Measurements from ENCODE around the gene TRPM4. TPM values are rescaled to one million over a fixed set of nuclear protein-coding genes. Genes with fewer than 3 reads are reported as not detected.
"Not testable (repeated sequence)": the region's sequence is repeated elsewhere in the genome, so short reads cannot be mapped to it uniquely, and the experiment has no call there.

The TRPM4 gene
- total RNA-seq, 1 experiment from 2014 or later = not detected

GRCh38 chr19:49146408-49146770, 11.2 kb upstream of the TRPM4 start:
- Histone ChIP-seq H3K4me3 (ENCODE audit: low read length) (peak overlapping the region; percentile 62; the same call in 1 of the 2 replicates), H3K9ac (ENCODE audit: low read length) (peak overlapping the region; percentile 50), H2AFZ (ENCODE audit: low read length) (peak overlapping the region; percentile 84; the same call in 1 of the 2 replicates), H3K4me1 (ENCODE audit: low read length) (peaks cover 30% of the 10 kb centered on the region), H3K4me2 (ENCODE audit: low read depth, low read length, poor library complexity, severe bottlenecking) (peak overlapping the region; percentile 61)
- H3K27me3 ChIP-seq (ENCODE audit: low read length); H3K27ac ChIP-seq (ENCODE audit: low read length); DNase-seq; H3K9me2 ChIP-seq (replicated peaks; ENCODE audit: insufficient read depth, low read length); H3K9me3 ChIP-seq (ENCODE audit: low read length); H3K36me3 ChIP-seq (ENCODE audit: insufficient read depth, low read length); H3K79me2 ChIP-seq (ENCODE audit: low read length); H4K20me1 ChIP-seq (ENCODE audit: insufficient read depth, low read depth, low read length): not testable (repeated sequence)

- H3K4me3 ChIP-seq (ENCODE audit: low read length) = no peak overlapping the region
- no peaks in the 10 kb centered on the region for H3K79me2 ChIP-seq (ENCODE audit: low read length)
- peaks cover 24% of the 10 kb centered on the region for H3K4me1 ChIP-seq (ENCODE audit: low read length)
- H3K9me2 ChIP-seq (replicated peaks; ENCODE audit: insufficient read depth, low read length) = no peaks in the 10 kb centered on the region
- no peak overlapping the region for H3K4me2 ChIP-seq (ENCODE audit: low read depth, low read length, poor library complexity, severe bottlenecking)
- H3K27me3 ChIP-seq (ENCODE audit: low read length) = no peaks in the 10 kb centered on the region
- no peak for DNase-seq
- no peak overlapping the region for H2AFZ ChIP-seq (ENCODE audit: low read length)
- no peak overlapping the region for H3K9ac ChIP-seq (ENCODE audit: low read length)
- no peaks in the 10 kb centered on the region for H3K36me3 ChIP-seq (ENCODE audit: insufficient read depth, low read length)
- H4K20me1 ChIP-seq (ENCODE audit: insufficient read depth, low read depth, low read length) = no peaks in the 10 kb centered on the region
- H3K27ac ChIP-seq (ENCODE audit: low read length) = no peak overlapping the region
- no peaks in the 10 kb centered on the region for H3K9me3 ChIP-seq (ENCODE audit: low read length)
These were observed 9.4 kb upstream of the TRPM4 start for GRCh38 chr19:49148044-49148682.

DNA sequence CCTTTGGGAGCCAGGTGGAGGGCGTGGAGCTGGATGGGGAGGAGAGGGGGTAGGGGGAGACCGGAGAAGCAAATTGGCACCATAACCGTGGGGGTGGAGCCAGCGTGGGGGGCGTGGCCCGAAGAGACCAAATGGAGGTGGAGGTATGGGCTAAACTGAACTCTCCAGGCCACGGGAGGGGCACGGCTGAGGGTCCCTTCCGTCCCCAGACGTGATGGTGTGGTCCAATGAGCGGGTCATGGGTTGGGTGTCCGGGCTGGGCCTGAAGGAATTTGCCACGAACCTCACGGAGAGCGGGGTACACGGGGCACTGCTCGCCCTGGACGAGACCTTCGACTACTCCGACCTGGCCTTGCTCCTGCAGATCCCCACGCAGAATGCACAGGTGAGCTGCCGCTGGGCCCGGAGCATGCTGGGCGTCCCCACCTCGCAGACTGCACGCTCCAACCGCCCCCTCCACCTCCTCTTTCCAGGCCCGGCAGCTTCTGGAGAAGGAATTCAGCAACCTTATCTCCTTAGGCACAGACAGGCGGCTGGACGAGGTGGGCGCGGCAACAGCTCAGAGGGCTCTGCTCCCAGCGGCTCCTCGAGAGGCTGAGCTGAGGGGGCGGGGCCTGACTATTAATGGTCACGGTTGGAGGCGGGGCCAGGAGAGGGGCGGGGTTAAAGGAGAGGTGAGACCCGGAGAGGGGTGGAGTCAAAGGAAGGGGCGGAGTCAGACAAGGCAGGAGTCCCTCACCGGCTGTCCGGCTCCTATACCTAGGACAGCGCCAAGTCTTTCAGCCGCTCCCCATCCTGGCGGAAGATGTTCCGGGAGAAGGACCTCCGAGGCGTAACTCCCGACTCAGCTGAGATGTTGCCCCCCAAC, 8.6 kb upstream of the TRPM4 start:
- no peak overlapping the region for H3K4me3 ChIP-seq (ENCODE audit: low read length)
- no peak overlapping the region for H3K4me2 ChIP-seq (ENCODE audit: low read depth, low read length, poor library complexity, severe bottlenecking)
- H2AFZ ChIP-seq (ENCODE audit: low read length) = no peak overlapping the region
- no peaks in the 10 kb centered on the region for H3K36me3 ChIP-seq (ENCODE audit: insufficient read depth, low read length)
- no peak overlapping the region for H3K27ac ChIP-seq (ENCODE audit: low read length)
- no peaks in the 10 kb centered on the region for H3K9me2 ChIP-seq (replicated peaks; ENCODE audit: insufficient read depth, low read length)
- no peaks in the 10 kb centered on the region for H3K9me3 ChIP-seq (ENCODE audit: low read length)
- H3K27me3 ChIP-seq (ENCODE audit: low read length) = no peaks in the 10 kb centered on the region
- DNase-seq = peak; percentile 89
- no peak overlapping the region for H3K9ac ChIP-seq (ENCODE audit: low read length)
- H3K79me2 ChIP-seq (ENCODE audit: low read length) = no peaks in the 10 kb centered on the region
- no peaks in the 10 kb centered on the region for H4K20me1 ChIP-seq (ENCODE audit: insufficient read depth, low read depth, low read length)
- H3K4me1 ChIP-seq (ENCODE audit: low read length) = peaks cover 23% of the 10 kb centered on the region

GRCh38 chr19:49149652-49150105, 7.9 kb upstream of the TRPM4 start:
- no peak overlapping the region for H3K9ac ChIP-seq (ENCODE audit: low read length)
- H4K20me1 ChIP-seq (ENCODE audit: insufficient read depth, low read depth, low read length) = no peaks in the 10 kb centered on the region
- peak overlapping the region; percentile 25; the same call in 1 of the 2 replicates for H3K4me3 ChIP-seq (ENCODE audit: low read length)
- H3K4me1 ChIP-seq (ENCODE audit: low read length) = peaks cover 23% of the 10 kb centered on the region
- H3K27me3 ChIP-seq (ENCODE audit: low read length) = no peaks in the 10 kb centered on the region
- H3K36me3 ChIP-seq (ENCODE audit: insufficient read depth, low read length) = no peaks in the 10 kb centered on the region
- no peak overlapping the region for H3K27ac ChIP-seq (ENCODE audit: low read length)
- no peak overlapping the region for H2AFZ ChIP-seq (ENCODE audit: low read length)
- no peaks in the 10 kb centered on the region for H3K9me3 ChIP-seq (ENCODE audit: low read length)
- H3K9me2 ChIP-seq (replicated peaks; ENCODE audit: insufficient read depth, low read length) = no peaks in the 10 kb centered on the region
- peak overlapping the region; percentile 49 for H3K4me2 ChIP-seq (ENCODE audit: low read depth, low read length, poor library complexity, severe bottlenecking)
- no peak for DNase-seq
- no peaks in the 10 kb centered on the region for H3K79me2 ChIP-seq (ENCODE audit: low read length)

DNA sequence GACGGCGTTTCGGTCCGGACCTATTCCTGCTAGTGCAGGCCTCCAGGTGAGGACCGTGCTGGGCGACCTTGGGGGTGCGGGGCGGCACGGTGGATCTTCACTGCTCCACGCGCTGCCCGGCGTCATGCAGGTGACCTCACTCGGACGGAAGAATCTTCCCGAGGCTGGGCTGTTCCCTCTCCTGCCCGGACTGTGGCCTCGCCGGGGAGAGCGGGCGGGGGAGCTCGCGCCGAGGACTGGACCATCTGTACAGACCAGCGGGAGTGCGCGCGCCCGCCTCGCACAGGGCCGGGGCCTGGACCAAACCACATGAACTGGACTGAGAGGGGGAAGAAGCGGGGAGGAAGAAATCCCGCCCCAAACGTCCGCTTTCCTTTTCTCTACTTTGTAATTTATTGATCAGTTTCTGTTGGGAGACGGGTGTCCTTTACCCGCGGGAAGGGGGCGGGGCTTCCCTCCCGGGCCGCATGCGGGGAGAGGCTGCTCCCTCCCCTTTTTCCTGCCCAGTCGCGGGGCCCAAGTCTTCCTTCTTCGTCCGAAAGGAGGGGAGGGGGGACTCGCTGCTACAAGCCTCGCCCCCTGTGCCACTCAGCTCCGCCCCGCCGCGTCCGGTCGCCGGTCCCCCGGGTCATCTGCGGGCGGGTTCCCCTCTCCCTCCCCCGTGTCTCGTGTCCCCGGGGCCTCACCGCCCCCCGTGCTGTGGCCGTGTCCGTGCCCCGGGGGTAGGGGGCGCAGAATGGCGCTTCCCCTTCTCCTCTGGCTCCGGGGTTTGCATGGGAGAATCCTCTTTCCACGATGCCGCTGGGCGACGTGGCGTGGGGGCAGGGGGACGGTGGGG, 7.3 kb upstream of the TRPM4 start:
- H3K79me2 ChIP-seq (ENCODE audit: low read length) = no peaks in the 10 kb centered on the region
- H3K4me1 ChIP-seq (ENCODE audit: low read length) = peaks cover 22% of the 10 kb centered on the region
- DNase-seq = peak; percentile 74
- peak overlapping the region; percentile 24; the same call in 1 of the 2 replicates for H3K9ac ChIP-seq (ENCODE audit: low read length)
- 0 out of 2 replicates have a peak overlapping the region, but pooled peaks have one; percentile 23 for H2AFZ ChIP-seq (ENCODE audit: low read length)
- no peaks in the 10 kb centered on the region for H3K27me3 ChIP-seq (ENCODE audit: low read length)
- no peaks in the 10 kb centered on the region for H3K9me2 ChIP-seq (replicated peaks; ENCODE audit: insufficient read depth, low read length)
- no peaks in the 10 kb centered on the region for H3K9me3 ChIP-seq (ENCODE audit: low read length)
- peak overlapping the region; percentile 25; the same call in 1 of the 2 replicates for H3K4me3 ChIP-seq (ENCODE audit: low read length)
- H3K4me2 ChIP-seq (ENCODE audit: low read depth, low read length, poor library complexity, severe bottlenecking) = peak overlapping the region; percentile 49
- no peaks in the 10 kb centered on the region for H4K20me1 ChIP-seq (ENCODE audit: insufficient read depth, low read depth, low read length)
- no peak overlapping the region for H3K27ac ChIP-seq (ENCODE audit: low read length)
- no peaks in the 10 kb centered on the region for H3K36me3 ChIP-seq (ENCODE audit: insufficient read depth, low read length)

GRCh38 chr19:49150944-49151243, 6.7 kb upstream of the TRPM4 start:
- Histone ChIP-seq H3K4me2 (ENCODE audit: low read depth, low read length, poor library complexity, severe bottlenecking) (peak overlapping the region; percentile 49), H3K27ac (ENCODE audit: low read length) (no peak overlapping the region), H4K20me1 (ENCODE audit: insufficient read depth, low read depth, low read length) (no peaks in the 10 kb centered on the region), H3K9me3 (ENCODE audit: low read length) (no peaks in the 10 kb centered on the region), H3K36me3 (ENCODE audit: insufficient read depth, low read length) (no peaks in the 10 kb centered on the region), H3K79me2 (ENCODE audit: low read length) (no peaks in the 10 kb centered on the region), H3K4me1 (ENCODE audit: low read length) (peaks cover 16% of the 10 kb centered on the region), H3K4me3 (ENCODE audit: low read length) (no peak overlapping the region), H3K9me2 (replicated peaks; ENCODE audit: insufficient read depth, low read length) (no peaks in the 10 kb centered on the region), H3K27me3 (ENCODE audit: low read length) (no peaks in the 10 kb centered on the region), H2AFZ (ENCODE audit: low read length) (no peak overlapping the region), H3K9ac (ENCODE audit: low read length) (no peak overlapping the region)
- no peak for DNase-seq

- Histone ChIP-seq H3K4me2 (ENCODE audit: low read depth, low read length, poor library complexity, severe bottlenecking) (no peak overlapping the region), H3K9me3 (ENCODE audit: low read length) (no peaks in the 10 kb centered on the region), H4K20me1 (ENCODE audit: insufficient read depth, low read depth, low read length) (no peaks in the 10 kb centered on the region), H2AFZ (ENCODE audit: low read length) (no peak overlapping the region), H3K9me2 (replicated peaks; ENCODE audit: insufficient read depth, low read length) (no peaks in the 10 kb centered on the region), H3K4me3 (ENCODE audit: low read length) (no peak overlapping the region), H3K79me2 (ENCODE audit: low read length) (no peaks in the 10 kb centered on the region), H3K4me1 (ENCODE audit: low read length) (peaks cover 11% of the 10 kb centered on the region), H3K9ac (ENCODE audit: low read length) (no peak overlapping the region), H3K27me3 (ENCODE audit: low read length) (no peaks in the 10 kb centered on the region), H3K27ac (ENCODE audit: low read length) (no peak overlapping the region), H3K36me3 (ENCODE audit: insufficient read depth, low read length) (no peaks in the 10 kb centered on the region)
- peak; percentile 76 for DNase-seq
These were observed 6.1 kb upstream of the TRPM4 start for GRCh38 chr19:49151267-49152118.
